Parathyroid adenoma (tissue), 2 donors: ENCODE results near the gene DCP2.

ENCODE experiments used
- H2AFZ ChIP-seq: fragments of 300-600 bp; sonication (generic); one replicate; pipeline ENCODE4 v1.7.0; 2017; ENCODE audit warnings: antibody characterized with exemption, mild to moderate bottlenecking
- H3K27ac ChIP-seq: fragments of 300-600 bp; sonication (generic); one replicate; pipeline ENCODE4 v1.7.0; 2017
- H3K27me3 ChIP-seq: fragments of 300-600 bp; sonication (generic); one replicate; pipeline ENCODE4 v1.7.0; 2017; ENCODE audit warnings: low read length; ENCODE audit not compliant: control insufficient read depth, insufficient read depth
- H3K36me3 ChIP-seq: fragments of 300-600 bp; sonication (generic); one replicate; pipeline ENCODE4 v1.7.0; 2017; ENCODE audit warnings: low read length; ENCODE audit not compliant: control insufficient read depth, insufficient read depth
- H3K4me1 ChIP-seq: fragments of 300-600 bp; sonication (generic); one replicate; pipeline ENCODE4 v1.7.0; 2017; ENCODE audit warnings: control low read depth
- H3K4me2 ChIP-seq: fragments of 300-600 bp; sonication (generic); one replicate; pipeline ENCODE4 v1.7.0; 2017; ENCODE audit warnings: low read length
- H3K4me3 ChIP-seq: fragments of 300-600 bp; sonication (generic); one replicate; pipeline ENCODE4 v1.7.0; 2017; ENCODE audit warnings: low read depth, low read length
- H3K79me2 ChIP-seq: fragments of 300-600 bp; sonication (generic); one replicate; pipeline ENCODE4 v1.7.0; 2017; ENCODE audit warnings: control low read depth
- H3K9ac ChIP-seq: fragments of 300-600 bp; sonication (generic); one replicate; pipeline ENCODE4 v1.7.0; 2017; ENCODE audit warnings: mild to moderate bottlenecking
- H3K9me3 ChIP-seq: fragments of 300-600 bp; sonication (generic); one replicate; pipeline ENCODE4 v1.7.0; 2017; ENCODE audit warnings: low read length; ENCODE audit not compliant: control insufficient read depth
- CTCF ChIP-seq: fragments of 300-600 bp; sonication (generic); IDR thresholded peaks from one replicate; pipeline ENCODE4 v1.7.0; 2017; ENCODE audit warnings: antibody characterized with exemption, mild to moderate bottlenecking
- donor health status: primary hyperparathyroidism.

Gene DCP2

GRCh38 chr5:113059232-113060040 lies 82.8 kb downstream of the DCP2 start:
- Histone ChIP-seq H3K9me3 (no peaks in the 10 kb centered on the region), H3K9ac (no peak overlapping the region), H3K4me2 (no peak overlapping the region), H3K79me2 (peaks cover 36% of the 10 kb centered on the region), H3K4me3 (no peak overlapping the region), H3K36me3 (no peaks in the 10 kb centered on the region), H3K27me3 (no peaks in the 10 kb centered on the region), H3K4me1 (peaks cover 79% of the 10 kb centered on the region), H2AFZ (no peak overlapping the region), H3K27ac (peak overlapping the region; percentile 94)
- no peak for TF ChIP-seq CTCF

- peak overlapping the region; percentile 94 for H3K27ac ChIP-seq
- H3K4me2 ChIP-seq, result no peak overlapping the region
- H3K4me1 ChIP-seq, result peaks cover 83% of the 10 kb centered on the region
- H3K9me3 ChIP-seq, result no peaks in the 10 kb centered on the region
- no peaks in the 10 kb centered on the region for H3K36me3 ChIP-seq
- H3K9ac ChIP-seq, result no peak overlapping the region
- peaks cover 43% of the 10 kb centered on the region for H3K79me2 ChIP-seq
- no peaks in the 10 kb centered on the region for H3K27me3 ChIP-seq
- TF ChIP-seq CTCF, result no peak
- H2AFZ ChIP-seq, result no peak overlapping the region
- H3K4me3 ChIP-seq, result no peak overlapping the region
These were observed 83.9 kb downstream of the DCP2 start for GRCh38 chr5:113060408-113061025.

- Histone ChIP-seq H2AFZ (no peak overlapping the region), H3K27ac (peak overlapping the region; percentile 94), H3K4me3 (no peak overlapping the region), H3K4me2 (peak overlapping the region; percentile 9), H3K27me3 (no peaks in the 10 kb centered on the region), H3K9me3 (no peaks in the 10 kb centered on the region), H3K36me3 (no peaks in the 10 kb centered on the region), H3K9ac (no peak overlapping the region), H3K4me1 (peaks cover 81% of the 10 kb centered on the region), H3K79me2 (peaks cover 50% of the 10 kb centered on the region)
- TF ChIP-seq CTCF, result no peak
These were observed 85.5 kb downstream of the DCP2 start for GRCh38 chr5:113061846-113062780.

GRCh38 chr5:113062869-113063508 lies 86.4 kb downstream of the DCP2 start:
- H3K79me2 ChIP-seq, result peaks cover 49% of the 10 kb centered on the region
- no peaks in the 10 kb centered on the region for H3K36me3 ChIP-seq
- H3K4me3 ChIP-seq, result no peak overlapping the region
- H2AFZ ChIP-seq, result no peak overlapping the region
- no peaks in the 10 kb centered on the region for H3K27me3 ChIP-seq
- H3K4me1 ChIP-seq, result peaks cover 73% of the 10 kb centered on the region
- no peaks in the 10 kb centered on the region for H3K9me3 ChIP-seq
- H3K9ac ChIP-seq, result no peak overlapping the region
- TF ChIP-seq CTCF, result no peak
- H3K27ac ChIP-seq, result peak overlapping the region; percentile 94
- H3K4me2 ChIP-seq, result peak overlapping the region; percentile 9
